Mesendoderm (in vitro differentiated cells): ENCODE data around the gene KCNF1.

Source experiments
- DNase-seq: peaks from one replicate; pipeline ENCODE4 v3.0.0; 2013
- H2AK5ac ChIP-seq: 2 replicates; pipeline ENCODE4 v1.6.1; 2013; ENCODE audit warnings: low read length, inconsistent platforms
- H2BK120ac ChIP-seq: 2 replicates; pipeline ENCODE4 v1.6.1; 2013; ENCODE audit warnings: low read depth, mild to moderate bottlenecking, low read length, moderate library complexity, mixed read lengths
- H2BK15ac ChIP-seq: replicated peaks from 2 replicates; pipeline ENCODE4 v1.6.1; 2013; ENCODE audit warnings: low read depth, mild to moderate bottlenecking, moderate library complexity
- H2BK5ac ChIP-seq: 2 replicates; pipeline ENCODE4 v1.6.1; 2013; ENCODE audit warnings: low read length, inconsistent platforms
- H3K18ac ChIP-seq: 2 replicates; pipeline ENCODE4 v1.6.1; 2013; ENCODE audit warnings: mild to moderate bottlenecking, low read length, mixed read lengths
- H3K23ac ChIP-seq: one replicate; pipeline ENCODE4 v1.6.1; 2013; ENCODE audit warnings: low read length
- H3K27ac ChIP-seq: 2 replicates; pipeline ENCODE4 v1.5.1; 2013; ENCODE audit warnings: low read depth, mild to moderate bottlenecking, inconsistent platforms, low read length, moderate library complexity
- H3K27me3 ChIP-seq: 2 replicates; pipeline ENCODE4 v1.6.1; 2013; ENCODE audit warnings: low read length, control low read depth, mild to moderate bottlenecking, inconsistent platforms; ENCODE audit not compliant: insufficient read depth, poor library complexity
- H3K36me3 ChIP-seq: 2 replicates; pipeline ENCODE4 v1.6.1; 2013; ENCODE audit warnings: low read length, inconsistent platforms; ENCODE audit not compliant: control insufficient read depth, insufficient read depth
- H3K4ac ChIP-seq: one replicate; pipeline ENCODE4 v1.6.1; 2013; ENCODE audit warnings: low read depth, mild to moderate bottlenecking, low read length, moderate library complexity
- H3K4me1 ChIP-seq: 2 replicates; pipeline ENCODE4 v1.6.1; 2013; ENCODE audit warnings: low read depth, low read length, inconsistent platforms; ENCODE audit not compliant: control insufficient read depth
- H3K4me2 ChIP-seq: 2 replicates; pipeline ENCODE4 v1.6.1; 2013; ENCODE audit warnings: low read length
- H3K4me3 ChIP-seq: 2 replicates; pipeline ENCODE4 v1.5.1; 2013; ENCODE audit warnings: mild to moderate bottlenecking, low read length
- H3K56ac ChIP-seq: one replicate; pipeline ENCODE4 v1.6.1; 2013; ENCODE audit warnings: low read length
- H3K79me1 ChIP-seq: 2 replicates; pipeline ENCODE4 v1.6.1; 2013; ENCODE audit warnings: low read length, inconsistent platforms
- H3K79me2 ChIP-seq: 2 replicates; pipeline ENCODE4 v1.6.1; 2013; ENCODE audit warnings: mild to moderate bottlenecking, low read length; ENCODE audit not compliant: control insufficient read depth, insufficient read depth
- H3K9ac ChIP-seq: 2 replicates; pipeline ENCODE4 v1.6.1; 2013; ENCODE audit warnings: low read length, inconsistent platforms
- H4K5ac ChIP-seq: one replicate; pipeline ENCODE4 v1.6.1; 2013; ENCODE audit warnings: low read length
- H4K8ac ChIP-seq: one replicate; pipeline ENCODE4 v1.6.1; 2013; ENCODE audit warnings: low read depth, mild to moderate bottlenecking, control low read depth, low read length, moderate library complexity
- WGBS: extraction: QIAGEN DNeasy Blood & Tissue Kit; methylation state at CpG from one replicate; pipeline ENCODE4 v1.1.7; 2013; ENCODE audit warnings: low lambda C conversion rate, missing lambda C conversion rate; ENCODE audit not compliant: insufficient coverage; ENCODE audit errors: extremely low coverage; 5-methylcytosine and 5-hydroxymethylcytosine counted together

Gene KCNF1

GRCh38 chr2:10948188-10948564 is 36.4 kb downstream of the KCNF1 start:
- no peaks in the 10 kb centered on the region for H3K79me1 ChIP-seq
- no peak overlapping the region for H2BK5ac ChIP-seq
- H3K23ac ChIP-seq, result no peak overlapping the region
- H3K36me3 ChIP-seq, result no peaks in the 10 kb centered on the region
- no peak overlapping the region for H3K4ac ChIP-seq
- H3K4me3 ChIP-seq, result no peak overlapping the region
- no peaks in the 10 kb centered on the region for H3K27me3 ChIP-seq
- H4K5ac ChIP-seq, result no peak overlapping the region
- no peak overlapping the region for H3K18ac ChIP-seq
- H2BK15ac ChIP-seq, result no peak overlapping the region
- no peak overlapping the region for H3K4me2 ChIP-seq
- no peaks in the 10 kb centered on the region for H3K79me2 ChIP-seq
- DNase-seq, result no peak
- no CpG with 5 or more reads among the region's 7 CpGs for WGBS
- H4K8ac ChIP-seq, result no peak overlapping the region
- no peak overlapping the region for H2AK5ac ChIP-seq
- H3K27ac ChIP-seq, result no peak overlapping the region
- no peak overlapping the region for H3K9ac ChIP-seq
- no peaks in the 10 kb centered on the region for H3K4me1 ChIP-seq
- H2BK120ac ChIP-seq, result no peak overlapping the region
- H3K56ac ChIP-seq, result no peak overlapping the region

- Histone ChIP-seq H3K4me2 (no peak overlapping the region), H2BK15ac (no peak overlapping the region), H3K9ac (no peak overlapping the region), H4K8ac (no peak overlapping the region), H3K79me1 (no peaks in the 10 kb centered on the region), H3K27ac (no peak overlapping the region), H4K5ac (no peak overlapping the region), H2BK5ac (no peak overlapping the region), H3K36me3 (no peaks in the 10 kb centered on the region), H3K4ac (no peak overlapping the region), H3K56ac (no peak overlapping the region), H3K23ac (no peak overlapping the region), H3K18ac (no peak overlapping the region), H3K79me2 (no peaks in the 10 kb centered on the region), H3K27me3 (no peaks in the 10 kb centered on the region), H3K4me3 (no peak overlapping the region), H2BK120ac (no peak overlapping the region), H2AK5ac (no peak overlapping the region), H3K4me1 (no peaks in the 10 kb centered on the region)
- DNase-seq, result no peak
- no CpG with 5 or more reads among the region's 15 CpGs for WGBS
Observed at GRCh38 chr2:10948606-10949230, 37.0 kb downstream of the KCNF1 start.

- H3K4me3 ChIP-seq, result no peak overlapping the region
- no peak overlapping the region for H2BK5ac ChIP-seq
- no peak overlapping the region for H3K23ac ChIP-seq
- H4K5ac ChIP-seq, result no peak overlapping the region
- no peak overlapping the region for H3K9ac ChIP-seq
- no peak overlapping the region for H3K4ac ChIP-seq
- H2AK5ac ChIP-seq, result no peak overlapping the region
- DNase-seq, result no peak
- H3K18ac ChIP-seq, result no peak overlapping the region
- H3K4me2 ChIP-seq, result no peak overlapping the region
- no peaks in the 10 kb centered on the region for H3K4me1 ChIP-seq
- no CpG with 5 or more reads among the region's 1 CpG for WGBS
- H3K79me2 ChIP-seq, result no peaks in the 10 kb centered on the region
- H4K8ac ChIP-seq, result no peak overlapping the region
- no peaks in the 10 kb centered on the region for H3K36me3 ChIP-seq
- no peak overlapping the region for H2BK120ac ChIP-seq
- H3K79me1 ChIP-seq, result no peaks in the 10 kb centered on the region
- H3K27ac ChIP-seq, result no peak overlapping the region
- no peaks in the 10 kb centered on the region for H3K27me3 ChIP-seq
- H3K56ac ChIP-seq, result no peak overlapping the region
- H2BK15ac ChIP-seq, result no peak overlapping the region
Observed at GRCh38 chr2:10949835-10950234, 38.1 kb downstream of the KCNF1 start.

GRCh38 chr2:10951558-10952414 is 40.1 kb downstream of the KCNF1 start:
- Histone ChIP-seq H3K9ac (no peak overlapping the region), H3K4ac (no peak overlapping the region), H3K79me2 (no peaks in the 10 kb centered on the region), H3K4me1 (no peaks in the 10 kb centered on the region), H4K8ac (no peak overlapping the region), H3K4me2 (no peak overlapping the region), H3K79me1 (no peaks in the 10 kb centered on the region), H3K18ac (no peak overlapping the region), H3K36me3 (no peaks in the 10 kb centered on the region), H3K56ac (no peak overlapping the region), H3K4me3 (no peak overlapping the region), H4K5ac (no peak overlapping the region), H2AK5ac (no peak overlapping the region), H2BK15ac (no peak overlapping the region), H3K23ac (no peak overlapping the region), H2BK5ac (no peak overlapping the region), H3K27ac (no peak overlapping the region), H2BK120ac (no peak overlapping the region), H3K27me3 (no peaks in the 10 kb centered on the region)
- no peak for DNase-seq
- WGBS, result no CpG with 5 or more reads among the region's 9 CpGs

- Histone ChIP-seq H2BK5ac (no peak overlapping the region), H3K79me2 (no peaks in the 10 kb centered on the region), H2BK15ac (no peak overlapping the region), H3K56ac (no peak overlapping the region), H3K36me3 (no peaks in the 10 kb centered on the region), H3K4me2 (no peak overlapping the region), H3K18ac (no peak overlapping the region), H3K4me1 (no peaks in the 10 kb centered on the region), H3K9ac (no peak overlapping the region), H3K27ac (no peak overlapping the region), H3K27me3 (no peaks in the 10 kb centered on the region), H3K23ac (no peak overlapping the region), H2BK120ac (no peak overlapping the region), H2AK5ac (no peak overlapping the region), H3K79me1 (no peaks in the 10 kb centered on the region), H3K4ac (no peak overlapping the region), H3K4me3 (no peak overlapping the region), H4K5ac (no peak overlapping the region), H4K8ac (no peak overlapping the region)
- DNase-seq, result no peak
- WGBS, result no CpG with 5 or more reads among the region's 2 CpGs
Observed at GRCh38 chr2:10954416-10954815, 42.7 kb downstream of the KCNF1 start.
